GM21381 (cell line): Measurements from ENCODE around the gene GRM5.

ENCODE experiments used
- ATAC-seq: cut with Tn5 transposase; IDR thresholded peaks from one replicate; pipeline ENCODE4 v1.9.1; 2021; ENCODE audit warnings: mild to moderate bottlenecking, moderate library complexity; ENCODE audit not compliant: unreplicated experiment

Gene GRM5

GRCh38 chr11:88620568-88621130 lies 445.1 kb downstream of the GRM5 start:
- no peak for ATAC-seq

GRCh38 chr11:88619656-88620385 lies 446.0 kb downstream of the GRM5 start:
- ATAC-seq: no peak

DNA sequence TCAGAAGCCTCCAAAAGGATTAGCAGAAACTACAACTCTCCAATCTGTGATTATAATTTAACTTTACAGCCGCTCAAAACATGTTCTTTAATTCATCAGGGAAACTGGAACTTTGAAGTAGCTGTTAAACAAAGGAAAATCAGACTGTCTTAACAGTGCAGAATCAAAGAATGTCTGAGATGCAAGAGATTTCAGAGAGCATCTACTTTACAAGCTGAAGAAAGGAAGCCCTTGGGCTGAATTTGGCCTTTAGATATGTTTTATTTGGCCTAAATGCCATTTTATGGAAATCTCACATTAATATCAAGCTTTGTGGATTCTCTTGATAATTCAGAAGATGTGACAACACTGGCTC lies 446.7 kb downstream of the GRM5 start:
- ATAC-seq: no peak

DNA sequence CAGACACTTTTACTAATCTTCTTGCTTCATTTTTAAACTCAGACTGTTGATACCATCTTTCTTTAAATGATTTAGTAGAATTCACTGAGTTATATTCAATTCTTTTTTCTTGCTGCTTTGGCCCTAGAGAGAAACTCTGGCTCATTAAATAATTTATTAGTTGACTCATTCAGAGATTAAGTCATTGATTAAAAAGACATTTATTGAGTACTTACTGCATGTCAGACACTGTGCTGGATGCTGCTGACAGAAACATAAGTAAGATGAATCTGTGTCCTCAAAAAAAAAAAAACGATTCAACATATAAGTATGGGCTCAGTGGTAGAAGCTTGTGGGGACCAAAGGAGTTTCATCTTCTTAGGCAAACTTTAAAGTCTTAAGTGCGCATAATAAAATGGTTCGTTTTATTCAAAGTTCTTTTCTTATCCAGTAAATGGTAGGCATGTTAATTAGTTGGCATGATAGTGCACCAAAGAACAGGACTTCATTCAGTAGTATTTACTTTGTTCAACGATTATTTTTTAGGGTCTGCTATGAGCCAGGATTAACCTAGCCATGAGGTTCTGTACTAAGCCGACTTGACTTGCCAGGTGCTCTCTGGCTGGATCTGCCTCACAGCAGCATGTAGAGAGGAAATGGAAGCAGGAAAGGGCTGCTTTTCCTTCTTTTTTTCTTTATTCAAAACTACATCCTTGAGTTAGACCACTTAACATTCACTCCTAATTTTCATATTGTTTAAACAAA lies 447.3 kb downstream of the GRM5 start:
- ATAC-seq: no peak

DNA sequence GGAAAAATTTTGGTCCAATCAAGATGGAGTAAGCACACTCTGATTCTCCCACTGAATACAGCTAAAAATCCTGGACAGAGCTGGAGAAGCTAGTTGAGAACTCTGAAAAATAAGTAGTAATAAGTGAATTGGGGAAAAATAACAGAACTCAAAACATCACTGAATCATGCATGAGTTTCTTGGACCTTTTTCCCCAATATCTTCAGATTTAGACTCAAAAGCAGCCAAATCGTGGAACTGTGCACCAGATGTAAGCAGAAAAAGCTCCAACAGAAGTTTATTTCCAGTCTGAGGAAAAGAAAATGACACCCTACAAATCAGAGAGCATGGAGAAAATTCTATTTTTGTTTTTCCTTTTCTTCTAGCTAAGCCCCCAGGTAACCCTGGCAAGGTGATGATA lies 448.6 kb downstream of the GRM5 start:
- ATAC-seq: no peak

- ATAC-seq: no peak
These were observed 461.5 kb downstream of the GRM5 start for GRCh38 chr11:88604260-88604659.

GRCh38 chr11:88603091-88603867 lies 462.5 kb downstream of the GRM5 start:
- ATAC-seq: no peak

- no peak for ATAC-seq
These were observed 468.4 kb downstream of the GRM5 start for GRCh38 chr11:88597387-88597786.

DNA sequence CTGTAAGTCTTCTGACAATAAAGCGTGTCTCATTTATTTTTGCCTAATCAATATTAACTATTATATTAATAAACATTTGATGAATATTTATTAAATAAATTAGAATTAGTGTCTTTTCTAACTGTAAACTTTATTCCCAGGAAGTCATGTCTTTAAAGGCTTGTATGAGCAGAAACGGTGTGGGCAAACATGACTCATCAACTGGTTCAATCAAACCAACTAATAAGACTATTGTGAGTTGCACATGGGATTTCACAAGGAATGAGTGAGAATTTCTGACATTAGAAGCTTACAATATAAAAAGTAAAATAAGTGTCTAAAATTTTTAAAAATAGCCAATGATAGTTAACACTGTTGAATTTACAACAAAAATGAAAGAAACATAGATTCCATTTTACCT lies 469.0 kb downstream of the GRM5 start:
- no peak for ATAC-seq

DNA sequence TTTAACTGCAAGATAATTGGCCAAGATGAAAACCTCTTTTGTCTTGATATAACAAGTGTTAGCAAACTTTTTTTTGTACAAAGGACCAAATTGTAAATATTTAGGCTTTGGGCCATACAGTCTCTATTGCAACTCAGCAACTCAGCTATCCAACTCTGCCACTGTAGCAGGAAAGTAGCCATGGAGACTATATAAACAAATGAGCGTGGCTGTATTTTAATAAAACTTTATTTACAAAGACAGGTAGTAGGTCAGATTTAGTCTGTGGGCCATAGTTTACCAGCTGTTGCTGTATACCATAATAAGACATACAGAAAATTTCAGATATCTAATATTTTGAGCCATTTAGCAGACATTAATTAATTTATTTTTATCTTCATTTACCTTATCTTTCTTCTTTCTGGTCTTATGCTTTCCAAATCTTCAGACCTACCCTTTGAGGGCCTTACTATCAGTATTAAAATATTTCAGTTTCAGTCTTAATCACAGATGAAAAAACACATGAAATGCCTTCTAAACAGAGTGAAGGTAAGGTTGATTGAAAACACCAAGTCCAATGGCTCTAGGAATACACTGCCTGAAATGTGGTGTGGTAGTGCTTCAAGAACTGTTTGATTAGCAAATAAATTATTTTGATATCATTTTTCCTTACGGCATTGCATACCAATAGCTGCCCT lies 471.4 kb downstream of the GRM5 start:
- no peak for ATAC-seq

DNA sequence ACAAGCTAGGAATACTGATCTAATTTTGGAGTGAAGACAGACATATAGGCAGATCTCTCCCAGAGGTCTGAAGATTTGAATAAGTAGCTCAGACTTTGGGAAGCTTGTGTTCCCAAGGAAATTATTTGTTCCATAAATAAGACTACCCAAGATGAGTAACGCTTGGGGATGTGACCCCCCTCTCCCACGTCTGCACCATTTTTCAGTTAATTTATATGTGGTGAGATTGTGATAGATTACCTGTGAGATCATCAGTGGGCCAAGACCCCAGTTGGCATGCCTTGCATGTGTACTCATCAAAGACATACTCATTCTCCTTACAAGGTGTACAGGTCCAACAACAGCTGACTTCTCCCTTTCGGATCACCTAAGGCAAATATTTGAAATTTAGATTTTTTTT lies 475.4 kb downstream of the GRM5 start:
- ATAC-seq: no peak

DNA sequence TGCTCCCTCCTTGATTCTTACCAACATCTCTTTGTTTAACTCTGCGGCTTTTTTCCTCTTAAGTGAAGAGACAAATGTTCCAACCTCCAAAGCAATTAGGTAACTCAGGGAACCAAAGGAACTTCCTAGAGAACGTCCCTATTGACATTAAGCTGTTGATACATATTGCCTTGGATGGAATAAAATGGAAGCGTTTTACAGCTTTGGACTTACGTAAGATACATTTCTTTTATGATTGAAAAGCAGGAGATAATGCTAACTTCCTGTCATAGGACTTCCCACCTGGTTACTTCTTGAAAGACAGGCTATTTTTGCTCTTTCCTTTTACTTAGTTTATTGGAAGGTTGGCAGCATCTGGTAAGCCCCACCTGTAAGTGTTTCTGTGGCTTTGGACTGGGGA lies 482.5 kb downstream of the GRM5 start:
- ATAC-seq: no peak

DNA sequence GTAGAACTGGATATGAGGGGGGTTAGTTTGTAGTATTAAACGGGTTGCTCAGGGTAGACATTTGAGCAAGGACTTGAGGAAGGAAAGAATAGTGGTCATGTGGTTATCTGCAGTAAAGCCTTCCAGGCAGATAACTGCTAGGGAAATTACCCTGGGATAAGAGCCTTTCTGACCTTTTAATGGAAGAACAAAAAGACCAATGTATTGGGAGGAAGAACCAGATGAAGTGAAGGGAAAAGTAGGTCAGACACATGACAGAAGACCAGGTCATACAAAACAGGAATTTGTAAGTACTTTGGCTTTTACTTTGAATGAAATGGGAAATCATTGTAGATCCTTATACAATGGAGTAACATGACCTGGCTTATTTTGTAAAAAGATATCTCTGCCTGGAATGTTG lies 486.3 kb downstream of the GRM5 start:
- ATAC-seq: no peak

DNA sequence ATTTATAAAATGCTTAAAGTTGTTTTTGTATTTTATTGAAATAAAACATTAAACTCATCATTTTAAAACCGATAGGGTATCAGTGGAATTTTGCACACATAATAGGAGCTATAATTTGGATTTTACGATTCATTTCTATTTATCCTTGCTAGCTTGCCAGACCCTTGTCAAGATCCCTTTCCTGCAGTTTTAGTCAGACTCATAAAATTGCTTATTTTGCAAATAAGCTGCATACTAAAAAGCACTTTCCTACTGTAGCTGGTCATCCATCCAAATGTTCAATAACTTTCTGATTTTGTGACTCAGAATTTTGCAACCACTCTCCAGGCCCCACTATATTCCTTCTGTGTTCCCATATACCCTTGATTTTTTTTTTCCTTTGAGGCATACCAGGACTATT lies 489.0 kb downstream of the GRM5 start:
- no peak for ATAC-seq

GRCh38 chr11:88575916-88576315 lies 489.9 kb downstream of the GRM5 start:
- no peak for ATAC-seq

DNA sequence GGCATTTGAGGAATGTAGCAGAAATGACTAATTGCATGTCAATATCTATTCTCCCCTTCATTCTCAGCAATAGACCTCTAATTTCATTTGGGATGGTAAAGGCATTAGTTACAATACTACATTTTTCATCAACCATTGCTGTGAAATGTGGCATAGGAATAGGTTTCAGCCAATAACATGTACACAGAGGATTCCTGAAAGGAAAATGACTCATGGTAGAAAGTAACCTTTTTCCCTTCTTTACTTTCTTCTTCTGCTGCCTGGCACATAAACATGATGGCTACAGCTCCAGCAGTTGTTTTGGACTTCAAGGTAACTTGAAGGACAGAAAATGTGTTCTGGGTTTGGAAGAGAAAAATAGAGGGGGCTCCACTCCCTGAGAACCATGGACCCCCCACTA lies 496.4 kb downstream of the GRM5 start:
- no peak for ATAC-seq

GRCh38 chr11:88555829-88556202 lies 510.0 kb downstream of the GRM5 start:
- no peak for ATAC-seq

DNA sequence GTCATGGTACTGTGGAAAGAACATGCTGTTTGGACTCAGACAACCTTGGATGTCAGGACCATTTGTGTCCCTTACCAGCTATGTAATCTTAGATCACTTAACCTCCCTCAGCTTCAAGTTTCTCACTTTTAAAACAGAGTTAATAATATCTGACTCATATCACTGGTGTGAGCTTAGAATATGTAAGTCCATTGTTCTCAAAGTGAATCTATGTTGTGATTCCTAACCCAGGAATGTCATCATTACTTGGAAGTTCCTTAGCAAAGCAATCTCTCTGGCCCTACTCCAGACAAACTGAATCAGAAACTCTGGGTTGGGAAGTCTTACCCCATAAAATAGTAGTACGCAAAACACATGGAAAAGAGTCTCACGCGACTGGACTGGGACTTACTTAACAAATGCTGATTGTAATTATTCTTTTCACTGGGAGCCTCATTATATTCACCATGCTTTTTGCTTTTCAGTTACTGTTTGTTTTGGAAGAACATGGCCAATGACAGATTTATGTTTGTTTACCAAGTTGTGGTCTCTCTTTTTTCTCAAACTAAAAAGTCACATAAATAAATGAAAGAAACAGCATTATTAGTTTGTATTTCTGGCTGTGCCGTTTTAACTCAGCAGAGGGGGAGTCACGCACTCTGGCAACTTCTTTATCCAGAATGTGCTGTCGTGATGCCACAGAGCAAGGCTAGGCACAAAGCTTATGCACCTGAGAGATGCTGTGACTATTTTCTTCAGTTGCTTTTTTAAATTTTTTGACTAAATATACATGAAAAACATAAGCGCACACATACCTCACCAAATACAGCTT lies 510.6 kb downstream of the GRM5 start:
- no peak for ATAC-seq

DNA sequence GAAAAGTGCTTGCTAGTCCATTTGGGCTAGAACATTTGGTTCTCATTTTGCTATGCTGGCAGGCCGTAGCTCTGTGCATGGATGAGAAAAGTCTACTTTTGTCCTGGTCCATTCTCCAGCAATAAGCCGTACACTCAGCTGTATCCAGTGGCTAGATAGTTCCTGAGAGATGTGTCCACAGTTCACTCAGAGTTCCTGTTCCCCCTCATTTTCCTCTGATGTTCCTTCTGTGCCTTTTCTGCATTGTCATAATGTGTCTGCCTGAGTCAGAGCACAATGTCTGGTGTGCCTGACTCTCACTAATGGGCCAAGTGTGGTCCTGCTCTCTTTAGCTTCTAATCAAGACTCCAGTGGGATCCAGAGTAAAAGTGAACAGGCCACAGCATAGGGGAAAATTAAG lies 512.6 kb downstream of the GRM5 start:
- no peak for ATAC-seq

DNA sequence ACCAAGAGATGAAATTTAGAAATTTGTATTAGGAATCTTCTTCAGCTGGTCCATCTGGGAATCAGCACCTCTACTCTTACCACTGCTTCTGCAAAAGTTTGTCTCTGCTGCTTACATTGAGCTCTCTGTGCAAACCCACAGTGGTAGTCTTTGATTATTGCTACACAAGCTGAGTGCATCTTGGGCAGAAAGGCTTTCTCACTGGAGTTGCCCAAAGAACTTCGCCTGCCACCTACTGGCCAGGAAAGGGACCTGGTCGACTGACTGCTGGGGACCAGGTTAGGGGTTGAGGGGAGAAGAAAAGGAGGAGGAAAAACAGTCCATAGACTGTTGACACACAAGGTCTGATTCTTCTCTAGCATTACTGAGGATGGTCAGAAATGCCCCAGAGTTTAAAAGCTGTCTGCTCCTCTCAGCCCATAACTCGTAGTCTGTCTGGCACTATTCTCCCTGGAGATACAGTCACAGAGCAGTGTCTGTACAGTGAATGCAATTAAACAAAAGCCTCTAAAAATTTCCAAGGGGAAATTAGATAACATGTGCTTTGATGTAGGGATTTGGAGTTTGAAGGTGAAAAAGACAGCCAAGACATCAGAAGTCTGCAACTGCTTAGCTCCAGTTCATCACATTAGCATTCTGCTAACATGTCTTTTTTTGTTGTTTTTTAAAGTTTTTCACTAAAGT lies 513.3 kb downstream of the GRM5 start:
- peak; percentile 97 for ATAC-seq
